Right kidney (tissue), 1 donor: Measurements from ENCODE around the gene ZNF469.

ENCODE experiments used
- DNase-seq: peaks from one replicate; pipeline ENCODE4 v3.0.0-alpha.2; 2016

The ZNF469 gene

GRCh38 chr16:88427376-88427775 is 44.6 kb downstream of the ZNF469 start:
- no peak for DNase-seq

- DNase-seq = no peak
Measured at GRCh38 chr16:88428156-88428555, 45.4 kb downstream of the ZNF469 start.

- no peak for DNase-seq
Measured at GRCh38 chr16:88428616-88429386, 46.0 kb downstream of the ZNF469 start.

DNA sequence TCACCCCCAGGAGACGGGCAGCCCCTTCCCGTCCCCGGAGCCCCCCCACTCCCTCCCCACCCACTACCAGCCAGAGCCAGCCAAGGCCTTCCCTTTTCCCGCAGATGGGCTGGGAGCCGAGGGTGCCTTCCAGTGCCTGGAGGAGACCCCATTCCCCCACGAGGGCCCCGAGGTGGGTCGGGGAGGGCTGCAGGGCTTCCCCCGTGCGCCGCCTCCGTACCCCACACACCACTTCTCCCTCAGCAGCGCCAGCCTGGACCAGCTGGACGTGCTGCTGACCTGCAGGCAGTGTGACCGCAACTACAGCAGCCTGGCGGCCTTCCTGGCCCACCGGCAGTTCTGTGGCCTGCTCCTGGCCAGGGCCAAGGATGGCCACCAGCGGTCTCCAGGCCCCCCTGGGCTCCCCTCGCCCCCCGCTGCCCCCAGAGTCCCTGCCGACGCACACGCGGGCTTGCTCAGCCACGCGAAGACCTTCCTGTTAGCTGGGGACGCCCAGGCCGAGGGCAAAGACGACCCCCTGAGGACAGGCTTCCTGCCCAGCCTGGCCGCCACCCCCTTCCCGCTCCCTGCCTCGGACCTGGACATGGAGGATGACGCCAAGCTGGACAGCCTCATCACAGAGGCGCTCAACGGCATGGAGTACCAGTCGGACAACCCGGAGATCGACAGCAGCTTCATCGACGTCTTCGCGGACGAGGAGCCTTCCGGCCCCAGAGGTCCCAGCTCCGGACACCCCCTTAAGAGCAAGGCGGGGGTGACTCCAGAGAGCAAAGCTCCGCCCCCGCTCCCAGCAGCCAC is 46.8 kb downstream of the ZNF469 start:
- no peak for DNase-seq

DNA sequence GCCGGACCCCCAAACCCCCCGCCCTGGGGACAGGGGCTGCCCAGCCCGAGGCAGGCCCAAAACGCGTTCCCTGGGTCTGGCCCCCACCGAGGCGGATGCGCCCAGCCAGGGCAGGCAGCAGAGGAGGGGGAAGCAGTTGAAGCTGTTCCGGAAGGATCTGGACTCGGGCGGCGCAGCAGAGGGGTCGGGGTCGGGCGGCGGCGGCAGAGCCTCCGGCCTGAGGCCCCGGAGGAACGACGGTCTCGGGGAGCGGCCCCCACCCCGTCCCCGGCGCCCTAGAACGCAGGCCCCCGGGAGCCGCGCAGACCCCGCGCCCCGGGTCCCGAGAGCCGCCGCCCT is 47.4 kb downstream of the ZNF469 start:
- DNase-seq = no peak

- peak; percentile 76 for DNase-seq
Measured at GRCh38 chr16:88430524-88431446, 48.0 kb downstream of the ZNF469 start.

DNA sequence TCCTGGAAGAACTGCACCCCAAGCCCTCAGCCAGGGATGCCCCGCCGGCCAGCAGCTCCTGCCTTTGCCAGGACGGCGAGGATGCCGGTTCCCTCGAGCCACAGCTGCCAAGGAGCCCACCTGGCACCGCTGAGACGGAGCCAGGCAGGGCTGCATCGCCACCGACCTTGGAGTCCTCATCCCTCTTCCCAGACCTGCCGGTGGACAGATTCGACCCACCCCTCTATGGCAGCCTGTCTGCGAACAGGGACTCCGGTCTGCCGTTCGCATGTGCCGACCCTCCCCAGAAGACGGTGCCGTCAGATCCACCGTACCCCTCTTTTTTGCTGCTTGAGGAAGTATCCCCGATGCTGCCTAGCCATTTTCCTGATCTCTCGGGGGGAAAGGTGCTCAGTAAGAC is 48.9 kb downstream of the ZNF469 start:
- no peak for DNase-seq

- DNase-seq = no peak
Measured at GRCh38 chr16:88432174-88432573, 49.4 kb downstream of the ZNF469 start.
